Coronary artery (tissue), 2 donors: ENCODE measurements around the gene RGSL1.

Experiments used
- DNase-seq: peaks from one replicate; pipeline ENCODE4 v3.0.0-alpha.2; 2017; ENCODE audit warnings: low spot score
- H3K27ac ChIP-seq, 2 donors: fragments of 200-600 bp; sonication (generic); one replicate each; pipeline ENCODE4 v1.5.1; 2016 to 2019
- H3K4me3 ChIP-seq: fragments of 200-600 bp; sonication (generic); 2 replicates; pipeline ENCODE4 v1.5.1; 2016; ENCODE audit warnings: mild to moderate bottlenecking, moderate library complexity
- CTCF ChIP-seq: fragments of 200-600 bp; sonication (generic); IDR thresholded peaks from one replicate; pipeline ENCODE4 v1.5.1; 2019; ENCODE audit warnings: antibody characterized with exemption

The RGSL1 gene

GRCh38 chr1:182596934-182597333 is 147.0 kb downstream of the RGSL1 start:
- Histone ChIP-seq H3K4me3 (no peak overlapping the region), H3K27ac (no peak overlapping the region)
- peak; percentile 60 for DNase-seq
- TF ChIP-seq CTCF, result no peak

- H3K4me3 ChIP-seq, result no peak overlapping the region
- TF ChIP-seq CTCF, result no peak
- H3K27ac ChIP-seq, result no peak overlapping the region
- peak; percentile 26 for DNase-seq
Measured at GRCh38 chr1:182598296-182598695, 148.3 kb downstream of the RGSL1 start.

- TF ChIP-seq CTCF, result no peak
- no peak overlapping the region for H3K27ac ChIP-seq
- no peak for DNase-seq
- no peak overlapping the region for H3K4me3 ChIP-seq
Measured at GRCh38 chr1:182599339-182599738, 149.4 kb downstream of the RGSL1 start.

GRCh38 chr1:182600036-182600713 is 150.2 kb downstream of the RGSL1 start:
- H3K4me3 ChIP-seq, result no peak overlapping the region
- no peak for TF ChIP-seq CTCF
- peak; percentile 68 for DNase-seq
- no peak overlapping the region for H3K27ac ChIP-seq

GRCh38 chr1:182600745-182601415 is 150.9 kb downstream of the RGSL1 start:
- DNase-seq, result peak; percentile 55
- no peak for TF ChIP-seq CTCF
- Histone ChIP-seq H3K4me3 (no peak overlapping the region), H3K27ac (no peak overlapping the region)

GRCh38 chr1:182601416-182601786 is 151.5 kb downstream of the RGSL1 start:
- TF ChIP-seq CTCF, result peak; percentile 60
- DNase-seq, result no peak
- Histone ChIP-seq H3K4me3 (peak overlapping the region; percentile 11), H3K27ac (peak overlapping the region in 1 of 2 donors; percentile 6)

GRCh38 chr1:182601913-182602312 is 152.0 kb downstream of the RGSL1 start:
- H3K27ac ChIP-seq, result peak overlapping the region in 1 of 2 donors; percentile 6

More at GRCh38 chr1:182601913-182602312, 152.0 kb downstream of the RGSL1 start:
- peak overlapping the region; percentile 11 for H3K4me3 ChIP-seq
- TF ChIP-seq CTCF, result no peak
- no peak for DNase-seq
